Left forelimb (tissue), 1 donor: Measurements from ENCODE around the gene COL4A5.

Experiments used
- DNase-seq: peaks from one replicate; pipeline ENCODE4 v3.0.0-alpha.2; 2018; ENCODE audit warnings: low spot score

COL4A5 gene

GRCh38 chrX:108641589-108642272, 202.1 kb downstream of the COL4A5 start:
- DNase-seq, result no peak

- no peak for DNase-seq
These were observed 202.6 kb downstream of the COL4A5 start for GRCh38 chrX:108642273-108642628.

- DNase-seq, result no peak
These were observed 225.1 kb downstream of the COL4A5 start for GRCh38 chrX:108664701-108665100.

- DNase-seq, result no peak
These were observed 226.5 kb downstream of the COL4A5 start for GRCh38 chrX:108666101-108666500.

- no peak for DNase-seq
These were observed 231.9 kb downstream of the COL4A5 start for GRCh38 chrX:108671526-108671925.

- no peak for DNase-seq
These were observed 257.1 kb downstream of the COL4A5 start for GRCh38 chrX:108696690-108697089.

GRCh38 chrX:108699368-108699767, 259.7 kb downstream of the COL4A5 start:
- no peak for DNase-seq

- DNase-seq, result no peak
These were observed 262.0 kb downstream of the COL4A5 start for GRCh38 chrX:108701633-108702032.

- DNase-seq, result no peak
These were observed 262.9 kb downstream of the COL4A5 start for GRCh38 chrX:108702530-108702929.

GRCh38 chrX:108704839-108705238, 265.2 kb downstream of the COL4A5 start:
- no peak for DNase-seq

- no peak for DNase-seq
These were observed 273.2 kb downstream of the COL4A5 start for GRCh38 chrX:108712886-108713285.

- no peak for DNase-seq
These were observed 282.9 kb downstream of the COL4A5 start for GRCh38 chrX:108722561-108722960.

- DNase-seq, result no peak
These were observed 287.1 kb downstream of the COL4A5 start for GRCh38 chrX:108726748-108727147.

GRCh38 chrX:108731153-108731552, 291.5 kb downstream of the COL4A5 start:
- DNase-seq, result no peak

GRCh38 chrX:108732630-108733321, 293.1 kb downstream of the COL4A5 start:
- DNase-seq, result no peak

GRCh38 chrX:108734426-108734825, 294.8 kb downstream of the COL4A5 start:
- DNase-seq, result no peak

- DNase-seq, result no peak
These were observed 295.5 kb downstream of the COL4A5 start for GRCh38 chrX:108735091-108735678.

- DNase-seq, result no peak
These were observed 296.3 kb downstream of the COL4A5 start for GRCh38 chrX:108735679-108736508.

GRCh38 chrX:108736509-108737479, 297.2 kb downstream of the COL4A5 start, which contains the start of gene IRS4:
IRS4 (minus strand) TSS chrX:108736563.
- DNase-seq, result no peak

GRCh38 chrX:108737754-108738153, 298.1 kb downstream of the COL4A5 start:
- DNase-seq, result no peak

- DNase-seq, result no peak
These were observed 300.7 kb downstream of the COL4A5 start for GRCh38 chrX:108740299-108740774.
